OCI-M2 (cell line): ENCODE data around the gene ZNF518B.
"Not testable (repeated sequence)": the region's sequence is repeated elsewhere in the genome, so short reads cannot be mapped to it uniquely, and the experiment has no call there.

Experiments used
- DNase-seq: peaks from one replicate; lab custom pipeline; 2025; ENCODE audit not compliant: unreplicated experiment; lab: John Stamatoyannopoulos, UW

Gene ZNF518B

DNA sequence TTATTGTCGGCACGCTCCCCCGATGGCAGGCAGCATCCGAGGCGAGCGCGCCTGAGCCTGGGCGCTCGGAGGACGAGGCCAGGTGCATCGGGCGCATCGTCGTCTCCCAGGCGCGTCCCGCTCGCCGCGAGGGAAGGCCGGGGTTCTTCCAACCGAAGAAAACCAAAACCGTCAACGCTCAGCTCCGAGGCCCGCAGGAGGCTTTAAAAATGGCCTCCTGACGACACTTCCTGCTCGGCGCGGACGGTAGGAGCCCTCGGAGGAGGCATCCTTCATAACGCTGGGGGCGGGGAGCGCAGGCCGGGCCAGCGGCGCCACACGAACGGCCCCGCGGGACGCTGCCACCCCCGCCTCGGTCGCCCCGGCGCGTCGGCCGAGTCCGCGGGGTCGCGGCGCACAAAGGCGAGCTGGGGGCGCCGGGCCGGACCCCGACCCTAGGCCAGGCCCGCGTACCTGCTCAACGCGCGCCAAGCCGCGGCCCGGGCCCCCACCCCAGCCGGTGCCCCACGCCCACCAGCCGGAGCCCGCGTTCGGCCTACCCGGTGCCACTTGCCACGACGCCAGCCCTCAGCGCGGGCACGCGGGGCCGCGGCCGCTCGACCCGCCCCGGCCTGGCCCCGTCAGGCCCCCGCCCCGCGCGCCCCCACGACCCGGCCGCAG lies 501 bp downstream of the ZNF518B start:
- DNase-seq = no peak

DNA sequence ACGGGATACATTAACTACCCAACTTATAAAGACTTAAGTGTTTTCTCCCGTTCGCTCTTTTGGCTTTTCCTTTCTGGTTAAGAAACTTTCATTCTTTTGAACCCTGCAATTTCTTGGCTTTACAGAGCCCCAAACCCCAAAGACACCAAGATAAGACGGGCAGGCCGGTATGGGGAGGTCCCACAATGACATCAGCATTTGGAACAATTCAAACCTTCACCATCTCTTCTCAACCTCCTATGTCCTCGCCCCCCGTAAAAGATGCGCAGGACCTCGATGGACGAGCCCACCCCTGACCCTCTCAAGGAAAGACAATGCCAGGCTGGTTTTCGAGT lies 999 bp downstream of the ZNF518B start:
- no peak for DNase-seq

DNA sequence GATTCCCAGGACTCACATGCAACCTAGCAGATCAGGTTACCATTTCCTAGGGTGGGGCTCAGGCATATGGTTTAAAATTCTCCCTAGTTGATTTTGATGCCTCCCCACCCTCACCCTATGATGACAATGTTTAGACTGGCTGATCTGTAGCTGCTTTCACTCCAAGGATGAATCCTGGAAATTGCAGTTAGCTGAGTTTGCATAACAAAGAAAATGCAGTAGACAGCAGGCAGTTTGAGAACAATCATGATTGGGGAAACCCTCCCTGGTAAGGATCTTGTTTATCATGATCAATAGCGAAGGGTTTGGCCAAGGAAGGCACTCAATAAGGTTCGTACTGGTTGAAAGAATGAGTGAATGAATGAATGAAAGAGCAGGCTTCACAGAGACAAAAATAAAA lies 2.1 kb downstream of the ZNF518B start:
- no peak for DNase-seq

DNA sequence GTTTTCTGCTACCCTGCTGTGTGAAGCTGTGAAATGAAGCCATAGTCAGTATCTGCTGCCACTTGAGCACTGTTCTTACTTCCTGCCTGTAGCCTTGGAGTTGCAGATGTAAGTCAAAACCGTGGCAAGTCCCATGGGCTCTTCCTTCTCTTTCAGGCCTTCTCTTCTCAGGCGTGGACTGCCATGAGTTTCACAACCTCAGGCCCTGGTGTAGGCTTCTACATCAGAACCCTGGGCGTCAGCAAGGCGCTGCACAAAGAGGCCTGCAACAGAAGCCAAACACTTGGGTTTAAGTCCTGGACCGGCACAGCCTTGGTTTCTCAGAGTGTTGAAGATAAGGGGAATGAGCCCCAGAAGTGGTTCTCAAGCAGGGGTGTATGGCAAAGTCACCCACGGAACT lies 2.5 kb downstream of the ZNF518B start:
- DNase-seq = no peak

DNA sequence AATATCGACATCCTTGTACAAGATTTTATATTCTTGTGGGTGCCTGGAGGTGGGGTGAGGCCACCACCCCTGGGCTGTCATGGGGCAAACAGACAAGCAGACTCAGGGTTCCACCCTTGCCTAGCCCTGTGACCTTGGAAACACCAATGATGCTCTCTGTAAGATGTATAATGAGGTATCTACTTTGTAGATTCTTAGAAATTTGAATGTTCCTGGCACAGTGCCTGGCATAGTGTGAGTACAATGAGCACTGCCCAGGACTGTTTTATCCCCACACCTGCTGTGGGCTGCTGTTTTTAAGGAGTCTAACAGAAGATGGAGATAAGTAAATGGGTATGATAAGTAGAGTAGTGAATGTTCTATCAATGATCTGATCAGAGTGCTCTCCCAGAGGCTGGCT lies 3.1 kb downstream of the ZNF518B start:
- DNase-seq = no peak

DNA sequence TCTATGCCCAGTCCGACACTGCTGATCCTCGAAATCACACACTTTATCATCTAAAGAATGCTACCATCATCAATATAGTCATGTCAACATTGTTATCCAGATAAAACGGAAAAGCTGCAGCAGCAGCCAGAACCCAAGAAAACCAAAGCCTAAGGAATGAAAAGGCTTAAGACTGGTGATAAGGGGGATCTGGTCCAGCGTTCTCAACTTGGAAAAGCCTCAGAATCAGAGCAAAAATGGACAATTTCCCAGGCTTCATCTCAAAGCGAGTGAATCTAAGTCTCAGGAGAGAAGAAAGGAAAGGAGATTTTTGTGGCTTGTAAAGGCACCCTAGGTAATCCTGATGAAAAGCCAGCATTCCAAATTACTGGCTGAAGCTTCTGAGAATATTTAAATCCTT lies 8.2 kb downstream of the ZNF518B start:
- DNase-seq = no peak

DNA sequence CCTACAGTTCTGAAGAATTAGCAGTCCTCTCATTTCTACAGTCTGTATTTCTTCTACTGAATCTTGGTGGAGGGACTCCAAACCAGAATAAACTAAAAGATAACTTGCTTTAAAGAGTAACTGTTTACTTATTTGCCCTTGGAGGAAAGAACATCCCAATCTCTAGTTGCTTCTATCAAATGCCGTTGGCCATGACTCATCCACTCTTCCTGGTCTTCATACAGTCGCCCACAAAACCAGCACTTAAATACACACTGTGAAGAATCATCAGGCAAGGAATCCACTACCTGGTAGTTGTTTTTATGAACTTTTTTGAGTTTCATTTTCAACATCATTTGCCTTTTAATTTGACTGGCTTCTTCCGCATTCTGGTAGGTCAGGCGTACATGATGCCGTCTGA lies 14.2 kb downstream of the ZNF518B start:
- DNase-seq = no peak

DNA sequence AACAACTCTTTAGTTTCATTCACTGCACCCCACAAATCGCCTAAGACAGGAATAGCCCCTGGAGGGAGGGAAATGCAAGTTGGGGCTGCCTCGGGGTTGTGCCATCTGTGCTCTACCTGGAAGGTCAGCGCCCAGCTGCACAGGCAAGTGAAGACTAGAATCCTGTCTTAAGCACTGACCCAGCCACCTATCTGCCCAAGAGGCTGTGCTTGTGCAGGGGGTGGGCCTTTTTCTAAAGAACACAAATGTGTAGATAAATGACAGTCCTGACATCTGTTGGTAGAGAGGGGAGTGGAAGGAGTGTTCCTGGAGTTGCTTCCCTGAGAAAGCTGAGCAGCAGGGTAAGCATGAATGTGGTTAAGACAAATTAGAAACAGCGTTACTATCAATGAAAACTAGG lies 15.7 kb downstream of the ZNF518B start:
- DNase-seq = no peak

DNA sequence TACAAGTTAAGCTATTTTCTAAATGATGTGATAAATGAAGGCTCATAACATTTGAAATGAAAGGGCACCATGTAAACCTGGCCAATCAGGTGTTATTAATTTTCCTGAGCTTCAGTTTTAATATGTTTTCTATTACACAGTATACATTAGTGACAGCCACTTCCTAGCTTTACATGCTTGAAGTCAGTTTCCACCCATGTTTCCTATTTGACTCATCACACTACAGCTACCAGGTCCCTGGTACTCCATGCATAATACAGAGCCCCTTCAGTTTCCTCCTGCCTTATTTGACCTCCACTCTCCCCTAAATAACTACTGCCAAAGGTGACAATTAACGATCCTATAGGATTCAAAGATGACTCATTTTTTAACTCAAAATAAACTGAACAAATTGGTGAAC lies 18.3 kb downstream of the ZNF518B start:
- DNase-seq = no peak

DNA sequence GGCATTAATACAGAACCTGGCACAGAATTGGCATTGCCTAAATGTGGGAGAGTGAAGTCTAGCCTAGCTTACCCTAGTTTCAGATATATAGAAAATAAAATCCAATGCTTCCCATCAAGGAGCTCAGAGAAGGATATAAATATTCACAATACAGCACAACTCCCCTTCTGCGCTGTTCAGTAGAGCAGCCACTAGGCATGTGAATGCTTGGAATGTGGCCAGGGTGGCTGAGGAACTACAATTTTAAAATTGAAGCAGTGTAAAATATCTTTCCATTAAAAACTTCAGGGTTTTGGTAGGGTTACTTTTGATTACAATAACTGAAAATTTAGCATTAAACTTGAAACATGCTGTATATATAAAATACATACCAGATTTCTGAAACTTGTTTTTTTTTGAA lies 19.5 kb downstream of the ZNF518B start:
- no peak for DNase-seq

DNA sequence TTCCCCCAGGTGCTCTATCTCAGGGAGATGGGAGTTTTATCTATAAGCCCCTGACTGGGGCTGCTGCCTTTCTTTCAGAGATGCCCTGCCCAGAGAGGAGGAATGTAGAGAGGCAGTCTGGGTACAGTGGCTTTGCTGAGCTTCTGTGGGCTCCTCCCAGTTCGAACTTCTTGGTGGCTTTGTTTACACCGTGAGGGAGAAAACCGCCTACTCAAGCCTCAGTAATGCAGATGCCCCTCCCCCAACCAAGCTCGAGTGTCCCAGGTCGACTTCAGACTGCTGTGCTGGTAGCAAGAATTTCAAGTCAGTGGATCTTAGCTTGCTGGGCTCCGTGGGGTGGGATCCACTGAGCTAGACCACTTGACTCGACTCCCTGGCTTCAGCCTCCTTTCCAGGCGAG lies 29.5 kb downstream of the ZNF518B start:
- DNase-seq = not testable (repeated sequence)

DNA sequence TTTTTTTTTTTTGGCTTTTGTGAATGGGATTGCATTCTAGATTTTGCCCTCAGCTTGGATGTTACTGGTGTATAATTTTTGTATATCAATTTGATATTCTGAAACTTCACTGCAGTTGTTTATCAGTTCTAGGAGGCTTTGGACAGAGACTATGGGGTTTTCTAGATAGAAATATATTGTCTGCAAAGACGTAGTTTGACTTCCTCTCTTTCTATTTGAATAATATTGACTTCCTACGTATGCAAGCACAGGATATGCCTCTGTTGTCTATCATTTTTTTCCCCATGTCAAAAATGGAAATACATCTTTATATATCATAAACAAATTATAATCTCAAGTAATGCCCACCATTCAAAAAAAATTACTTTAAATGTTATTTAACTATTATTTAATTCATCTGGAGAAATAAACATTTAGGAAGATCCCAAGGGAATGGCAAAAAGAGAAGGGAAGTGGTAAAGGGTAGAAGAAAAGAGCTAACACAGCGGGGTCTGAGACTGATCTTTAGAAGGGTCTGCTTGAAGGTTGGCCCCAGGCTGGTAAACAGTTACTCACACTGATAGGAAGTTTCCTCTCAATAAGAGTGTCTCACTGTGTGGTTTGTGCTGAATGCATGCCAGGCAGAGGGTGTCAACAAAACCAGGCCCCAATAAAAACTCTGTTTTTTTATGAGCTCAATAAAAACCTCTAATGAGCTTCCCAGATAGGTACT lies 35.7 kb downstream of the ZNF518B start:
- no peak for DNase-seq

DNA sequence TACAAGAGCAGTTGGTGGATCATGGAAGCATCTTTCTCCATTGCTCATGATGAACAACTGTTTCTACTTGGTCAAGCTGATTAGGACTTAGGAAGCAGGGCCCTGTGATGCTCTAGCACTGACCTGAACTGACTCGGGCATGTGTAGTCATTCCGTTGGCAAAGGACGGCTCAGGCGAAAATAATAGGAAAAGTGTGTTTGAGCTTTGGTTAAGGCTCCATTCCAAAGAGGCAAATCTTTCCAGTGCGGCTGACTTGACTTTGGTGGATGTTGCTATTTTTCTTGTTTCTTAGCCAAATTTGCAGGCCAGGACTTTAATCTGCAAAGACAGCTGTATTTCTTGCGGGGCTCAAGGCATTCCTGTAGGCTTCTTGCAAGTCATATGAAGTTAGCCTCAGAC lies 39.5 kb downstream of the ZNF518B start:
- no peak for DNase-seq

DNA sequence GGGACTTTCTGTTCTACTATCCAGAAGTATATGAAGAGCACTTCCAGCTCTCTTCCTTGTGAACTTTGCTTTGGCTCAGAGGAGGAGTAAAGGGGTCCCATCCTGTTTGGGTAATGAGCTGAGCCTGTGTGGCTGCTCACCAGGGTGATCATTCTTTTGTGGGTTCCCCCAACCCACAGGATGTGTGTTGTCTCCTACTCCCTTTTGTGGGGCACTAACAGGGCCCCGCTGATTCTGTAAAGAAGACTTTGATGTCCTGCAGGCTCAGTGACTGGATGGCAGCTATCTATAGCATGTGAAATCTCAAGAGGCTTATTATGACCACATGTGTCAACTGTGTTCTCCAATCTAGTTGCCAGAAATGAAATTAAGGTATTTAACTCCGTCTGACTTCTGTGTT lies 40.8 kb downstream of the ZNF518B start:
- no peak for DNase-seq

DNA sequence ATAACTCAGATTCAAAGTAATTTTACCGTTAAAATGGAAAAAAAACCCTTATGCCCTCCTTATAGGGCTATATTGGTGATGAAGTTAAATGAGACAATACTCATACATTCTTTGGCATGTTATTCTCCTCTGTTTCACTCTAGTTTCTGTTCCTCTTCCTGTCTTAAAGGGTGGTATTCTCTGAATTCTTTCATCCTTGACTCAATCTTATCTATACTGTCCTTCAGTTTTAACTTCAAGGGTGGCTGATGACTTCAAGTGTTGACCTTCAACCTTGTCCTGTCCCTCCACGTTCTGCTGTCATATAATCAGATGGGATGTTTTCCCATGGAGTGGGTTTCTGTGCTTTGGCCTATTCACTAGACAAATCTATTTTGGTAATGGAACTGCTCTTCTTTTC lies 44.0 kb downstream of the ZNF518B start:
- DNase-seq = no peak

DNA sequence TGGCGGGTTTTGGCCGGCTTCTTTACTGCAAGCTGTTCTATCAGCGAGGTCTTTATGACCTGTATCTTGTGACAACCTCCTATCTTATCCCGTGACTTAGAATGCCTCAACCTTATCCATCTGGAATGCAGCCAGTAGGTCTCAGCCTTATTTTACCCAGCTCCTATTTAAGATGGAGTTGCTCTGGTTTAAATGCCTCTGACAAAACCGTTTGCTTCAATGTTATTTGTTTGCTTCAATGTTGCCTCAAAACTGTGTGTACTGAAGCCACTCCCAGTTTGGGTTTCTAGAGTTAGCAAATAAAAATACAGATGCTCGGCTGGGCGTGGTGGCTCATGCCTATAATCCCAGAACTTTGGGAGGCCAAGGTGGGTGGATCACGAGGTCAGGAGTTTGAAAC lies 51.6 kb downstream of the ZNF518B start:
- DNase-seq = no peak

DNA sequence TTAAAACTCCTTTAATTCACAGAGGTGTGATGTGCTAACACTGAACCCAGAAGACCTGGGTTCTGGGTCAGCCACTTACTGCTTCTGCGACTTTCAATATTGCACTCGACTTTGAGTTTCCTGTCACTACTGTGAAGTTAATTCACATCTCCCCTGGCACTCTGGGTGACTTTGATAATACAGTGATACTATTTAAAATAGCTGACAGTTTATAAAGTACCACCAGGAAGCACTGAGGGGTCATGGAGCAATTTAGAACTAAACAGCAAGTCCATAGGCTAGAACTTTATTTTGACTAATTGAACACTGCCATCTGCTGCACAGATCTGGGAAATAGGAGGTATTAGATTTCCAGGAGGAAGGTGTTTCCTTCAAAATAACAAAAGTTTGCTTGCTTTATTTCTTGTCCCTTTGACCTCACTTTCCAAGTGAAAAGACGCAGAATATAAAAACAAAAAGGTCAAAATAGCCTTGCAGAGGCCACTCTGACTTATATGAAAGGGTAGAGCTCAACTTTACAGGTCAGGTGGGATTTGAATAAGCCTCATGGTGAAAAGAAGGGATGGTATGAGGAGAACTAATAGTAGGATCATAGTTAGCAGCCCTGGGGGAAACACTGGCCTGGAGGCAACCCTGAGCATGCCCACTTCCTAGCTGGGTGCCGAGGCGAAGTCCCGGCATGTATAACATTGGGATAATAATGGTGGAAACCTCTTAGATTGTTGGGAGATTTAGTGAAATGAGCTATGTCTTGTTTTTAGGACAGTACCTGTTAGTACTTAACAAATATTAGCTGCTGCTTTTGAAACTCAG lies 53.4 kb downstream of the ZNF518B start:
- DNase-seq = no peak

DNA sequence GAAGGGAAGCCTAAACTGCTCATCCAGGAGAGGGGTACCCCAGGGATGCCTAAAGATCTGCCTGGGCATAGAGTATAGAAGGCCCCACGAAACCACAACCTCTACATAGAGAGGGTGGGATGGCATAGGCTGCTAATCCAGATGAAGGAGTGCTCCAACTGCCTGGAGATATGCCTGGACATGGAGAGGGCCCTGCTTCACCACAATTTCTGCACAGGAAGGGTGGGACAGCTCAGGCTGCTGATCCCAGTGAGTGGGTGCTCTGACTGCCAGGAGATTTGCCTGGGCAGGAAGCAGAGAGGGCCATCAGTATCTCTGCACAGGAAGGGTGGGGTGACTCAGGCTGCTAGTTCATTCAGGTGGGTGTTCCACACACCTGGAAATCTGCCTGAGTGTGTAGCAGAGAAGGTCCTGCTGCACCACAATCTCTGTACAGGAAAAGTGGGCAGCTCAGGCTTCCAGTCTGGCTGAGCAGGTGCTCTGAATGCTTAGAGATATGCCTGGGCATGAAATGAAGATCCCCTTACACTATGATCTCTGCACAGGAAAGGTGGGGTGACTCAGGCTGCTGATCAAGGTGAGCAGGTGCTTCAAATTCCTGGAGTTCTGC lies 61.1 kb downstream of the ZNF518B start:
- DNase-seq = no peak
